Breast epithelium (tissue), 3 donors: ENCODE results near the gene PTPN4.

ENCODE experiments used
- POLR2A ChIP-seq: fragments of 450-650 bp; IDR thresholded peaks from one replicate; pipeline ENCODE4 v1.6.1; 2016; ENCODE audit warnings: antibody characterized with exemption, mild to moderate bottlenecking, moderate library complexity
- POLR2AphosphoS5 ChIP-seq, 3 donors: sonication (generic); formaldehyde crosslinking; IDR thresholded peaks; one replicate each; pipeline ENCODE4 v1.6.1; 2017; ENCODE audit warnings: antibody characterized with exemption in 3 of 3
- TF ChIP-seq, protein P1 (sequence below), 3 donors: fragments of 450-650 bp; IDR thresholded peaks; one replicate each; pipeline ENCODE4 v1.5.1; 2016 to 2017; ENCODE audit warnings: antibody characterized with exemption in 3 of 3, mild to moderate bottlenecking in 3 of 3, moderate library complexity in 3 of 3

DNA sequence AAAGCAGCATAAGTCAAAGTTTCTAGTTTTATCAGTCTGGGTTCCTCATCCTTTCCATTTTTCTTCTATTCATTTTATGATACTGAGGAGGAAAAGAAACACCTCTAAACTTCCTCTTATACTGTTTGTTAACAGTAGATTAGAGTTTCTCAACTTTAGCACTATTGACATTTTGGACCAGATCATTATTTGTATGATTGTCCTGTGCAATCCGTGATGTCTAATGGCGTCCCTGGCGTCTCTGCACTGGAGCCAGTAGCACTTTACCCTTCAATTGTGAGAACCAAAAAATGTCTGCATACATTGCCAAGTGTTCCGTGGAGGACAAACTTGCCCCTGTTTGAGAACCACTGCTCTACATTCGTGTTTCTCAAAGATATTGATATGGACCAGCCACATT lies 25.2 kb downstream of the PTPN4 start:
- TF ChIP-seq, protein P1, sequence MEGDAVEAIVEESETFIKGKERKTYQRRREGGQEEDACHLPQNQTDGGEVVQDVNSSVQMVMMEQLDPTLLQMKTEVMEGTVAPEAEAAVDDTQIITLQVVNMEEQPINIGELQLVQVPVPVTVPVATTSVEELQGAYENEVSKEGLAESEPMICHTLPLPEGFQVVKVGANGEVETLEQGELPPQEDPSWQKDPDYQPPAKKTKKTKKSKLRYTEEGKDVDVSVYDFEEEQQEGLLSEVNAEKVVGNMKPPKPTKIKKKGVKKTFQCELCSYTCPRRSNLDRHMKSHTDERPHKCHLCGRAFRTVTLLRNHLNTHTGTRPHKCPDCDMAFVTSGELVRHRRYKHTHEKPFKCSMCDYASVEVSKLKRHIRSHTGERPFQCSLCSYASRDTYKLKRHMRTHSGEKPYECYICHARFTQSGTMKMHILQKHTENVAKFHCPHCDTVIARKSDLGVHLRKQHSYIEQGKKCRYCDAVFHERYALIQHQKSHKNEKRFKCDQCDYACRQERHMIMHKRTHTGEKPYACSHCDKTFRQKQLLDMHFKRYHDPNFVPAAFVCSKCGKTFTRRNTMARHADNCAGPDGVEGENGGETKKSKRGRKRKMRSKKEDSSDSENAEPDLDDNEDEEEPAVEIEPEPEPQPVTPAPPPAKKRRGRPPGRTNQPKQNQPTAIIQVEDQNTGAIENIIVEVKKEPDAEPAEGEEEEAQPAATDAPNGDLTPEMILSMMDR (IDR thresholded peaks at IDR 0.05): no peak
- TF ChIP-seq POLR2A (no peak), POLR2AphosphoS5 (IDR thresholded peaks at IDR 0.05) (no peak)
